Measurements from ENCODE around the gene MYO9B.

Gene MYO9B

GRCh38 chr19:17240062-17240752, 164.6 kb downstream of the MYO9B start:
- no peak overlapping the region for H3K4me2 ChIP-seq (ENCODE audit: low read length)
- peaks cover 41% of the 10 kb centered on the region for H3K36me3 ChIP-seq (ENCODE audit: control insufficient read depth, low read length)
- no peak overlapping the region for H3K27ac ChIP-seq (ENCODE audit: low read depth, low read length)
- no peak for TF ChIP-seq EZH2phosphoT487 (IDR thresholded peaks at IDR 0.05; ENCODE audit: borderline replicate concordance, low read length)
- TF ChIP-seq CTCF (IDR thresholded peaks at IDR 0.05; ENCODE audit: low read depth, low read length, poor library complexity, severe bottlenecking), result no peak
- H3K79me2 ChIP-seq (ENCODE audit: control insufficient read depth, low read length), result peaks cover 60% of the 10 kb centered on the region
- H4K20me1 ChIP-seq (ENCODE audit: control insufficient read depth, insufficient read depth, low read depth, low read length), result peaks cover 14% of the 10 kb centered on the region
- no peaks in the 10 kb centered on the region for H3K9me3 ChIP-seq (ENCODE audit: control insufficient read depth, insufficient read depth, low read length)
- H3F3A ChIP-seq (ENCODE audit: control insufficient read depth, insufficient read depth), result peaks cover 22% of the 10 kb centered on the region
- H3K9me2 ChIP-seq (replicated peaks; ENCODE audit: control insufficient read depth, low read length), result no peaks in the 10 kb centered on the region
- H3K4me1 ChIP-seq (ENCODE audit: control insufficient read depth, low read length), result peaks cover 32% of the 10 kb centered on the region
- H3K27me3 ChIP-seq (ENCODE audit: control insufficient read depth, low read length), result no peaks in the 10 kb centered on the region
- no peak overlapping the region for H3K4me3 ChIP-seq (ENCODE audit: low read length)

GRCh38 chr19:17240826-17241399, 165.3 kb downstream of the MYO9B start:
- Histone ChIP-seq H3K79me2 (ENCODE audit: control insufficient read depth, low read length) (peaks cover 59% of the 10 kb centered on the region), H3K4me1 (ENCODE audit: control insufficient read depth, low read length) (peaks cover 30% of the 10 kb centered on the region), H3K4me2 (ENCODE audit: low read length) (no peak overlapping the region), H3K9me3 (ENCODE audit: control insufficient read depth, insufficient read depth, low read length) (no peaks in the 10 kb centered on the region), H3K27ac (ENCODE audit: low read depth, low read length) (no peak overlapping the region), H3F3A (ENCODE audit: control insufficient read depth, insufficient read depth) (peaks cover 22% of the 10 kb centered on the region), H3K9me2 (replicated peaks; ENCODE audit: control insufficient read depth, low read length) (no peaks in the 10 kb centered on the region), H3K36me3 (ENCODE audit: control insufficient read depth, low read length) (peaks cover 39% of the 10 kb centered on the region), H3K4me3 (ENCODE audit: low read length) (no peak overlapping the region), H3K27me3 (ENCODE audit: control insufficient read depth, low read length) (no peaks in the 10 kb centered on the region), H4K20me1 (ENCODE audit: control insufficient read depth, insufficient read depth, low read depth, low read length) (peaks cover 14% of the 10 kb centered on the region)
- TF ChIP-seq CTCF (IDR thresholded peaks at IDR 0.05; ENCODE audit: low read depth, low read length, poor library complexity, severe bottlenecking), result no peak
- TF ChIP-seq EZH2phosphoT487 (IDR thresholded peaks at IDR 0.05; ENCODE audit: borderline replicate concordance, low read length), result no peak

DNA sequence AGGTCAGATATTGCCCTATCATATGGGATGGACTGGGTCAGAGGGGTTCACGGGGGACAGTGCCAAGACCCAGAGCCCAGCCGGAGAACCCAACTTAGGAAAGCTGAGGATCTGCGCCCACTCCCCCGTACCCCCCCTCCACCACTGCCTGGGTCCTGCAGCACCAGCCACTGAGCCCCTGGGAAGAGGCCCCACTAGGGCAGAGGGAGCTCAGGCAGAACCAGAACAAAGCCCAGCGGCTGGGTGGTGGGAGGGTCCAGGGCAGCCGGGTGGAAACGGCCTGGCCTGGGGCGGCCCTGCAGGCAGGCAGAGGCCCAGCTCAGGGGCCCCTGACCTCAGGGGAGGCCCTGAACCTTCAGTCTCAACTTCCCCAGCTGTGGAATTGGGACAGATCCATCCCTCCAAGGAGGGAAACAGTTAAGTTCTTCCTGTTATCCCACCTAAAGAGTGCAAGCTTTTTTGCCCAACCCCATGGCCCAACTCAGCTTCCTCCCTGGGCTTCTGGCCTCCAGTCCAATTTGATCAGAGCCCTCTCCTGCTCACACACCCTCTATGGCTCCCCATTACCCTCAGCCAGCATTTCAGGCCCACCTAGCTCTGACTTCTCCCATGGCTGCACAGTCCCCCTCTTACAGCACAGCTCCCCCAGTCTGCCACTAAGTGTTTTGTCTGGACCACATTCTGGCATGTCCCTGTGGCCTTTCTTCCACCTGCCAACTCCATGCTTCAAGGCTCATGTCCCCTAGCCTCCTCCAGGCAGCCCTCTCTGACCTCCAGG, 167.0 kb downstream of the MYO9B start:
- peaks cover 35% of the 10 kb centered on the region for H3K4me1 ChIP-seq (ENCODE audit: control insufficient read depth, low read length)
- peaks cover 33% of the 10 kb centered on the region for H3K36me3 ChIP-seq (ENCODE audit: control insufficient read depth, low read length)
- H4K20me1 ChIP-seq (ENCODE audit: control insufficient read depth, insufficient read depth, low read depth, low read length), result peaks cover 14% of the 10 kb centered on the region
- no peaks in the 10 kb centered on the region for H3K9me3 ChIP-seq (ENCODE audit: control insufficient read depth, insufficient read depth, low read length)
- peak overlapping the region; percentile 88 for H3K4me3 ChIP-seq (ENCODE audit: low read length)
- no peaks in the 10 kb centered on the region for H3K9me2 ChIP-seq (replicated peaks; ENCODE audit: control insufficient read depth, low read length)
- H3K79me2 ChIP-seq (ENCODE audit: control insufficient read depth, low read length), result peaks cover 52% of the 10 kb centered on the region
- 0 out of 2 replicates have a peak overlapping the region, but pooled peaks have one; percentile 53 for H3K27ac ChIP-seq (ENCODE audit: low read depth, low read length)
- H3F3A ChIP-seq (ENCODE audit: control insufficient read depth, insufficient read depth), result peaks cover 18% of the 10 kb centered on the region
- TF ChIP-seq EZH2phosphoT487 (IDR thresholded peaks at IDR 0.05; ENCODE audit: borderline replicate concordance, low read length) (no peak), CTCF (IDR thresholded peaks at IDR 0.05; ENCODE audit: low read depth, low read length, poor library complexity, severe bottlenecking) (peak; percentile 9)
- H3K27me3 ChIP-seq (ENCODE audit: control insufficient read depth, low read length), result no peaks in the 10 kb centered on the region
- H3K4me2 ChIP-seq (ENCODE audit: low read length), result peak overlapping the region; percentile 89
